HepG2 (cell line): ENCODE results near the gene GPR39. TPM values are rescaled to one million over a fixed set of nuclear protein-coding genes. Genes with fewer than 3 reads are reported as not detected.

Source experiments
- ATAC-seq: fragments of 200-7000 bp; cut with Tn5 transposase; 3 replicates; pipeline ENCODE4 v1.9.1; 2020; ENCODE audit warnings: mild to moderate bottlenecking, moderate library complexity
- BruUV-seq: library from RNA; stranded (reverse); fragments of 400-500 nt; replicated peaks from 2 replicates; lab custom pipeline; 2021; lab: Mats Ljungman, UMichigan
- CTCF ChIA-PET: fragments of 300-600 bp; formaldehyde crosslinking; extraction: SDS; loops from one replicate; lab custom pipeline; 2021; ENCODE audit warnings: low total read pairs, inconsistent platforms, low intra/inter-chr PET ratio; lab: Yijun Ruan, JAX
- POLR2A ChIA-PET: fragments of 350-600 bp; sonication (Branson Sonifier 250); formaldehyde crosslinking; loops from one replicate; lab custom pipeline; 2020; ENCODE audit warnings: antibody characterized with exemption, inconsistent platforms; lab: Yijun Ruan, JAX
- DNase-seq: peaks from one replicate; pipeline ENCODE4 v3.0.0-alpha.2; 2015; ENCODE audit warnings: low spot score
- FAIRE-seq: peaks from 3 replicates; lab custom pipeline; 2011; peaks lifted over from hg19 to GRCh38; lab: Jason Lieb, UNC
- H2AFZ ChIP-seq: one replicate; pipeline ENCODE4 v1.6.1; 2011; ENCODE audit warnings: low read length, inconsistent platforms
- H3K27ac ChIP-seq: fragments of 300-600 bp; 3 replicates; pipeline ENCODE4 v1.8.0; 2011; ENCODE audit warnings: mixed run types, mild to moderate bottlenecking, mixed read lengths, low read length, inconsistent platforms; ENCODE audit not compliant: insufficient read depth; ENCODE audit errors: extremely low read length
- H3K27me3 ChIP-seq, 2 experiments: fragments of 200-600 bp in 1 of 2; 2 replicates in 1 of 2; 3 replicates in 1 of 2; pipeline versions ENCODE4 v1.6.0 to v1.8.0; 2011; ENCODE audit warnings: low read length in 2 of 2, mild to moderate bottlenecking in 2 of 2, moderate library complexity in 2 of 2, inconsistent platforms in 1 of 2; ENCODE audit not compliant: insufficient read depth in 2 of 2, control insufficient read depth in 1 of 2
- H3K36me3 ChIP-seq, 2 experiments: fragments of 200-600 bp in 1 of 2; replicated peaks in 1 of 2; 2 replicates in 1 of 2; 3 replicates in 1 of 2; pipeline versions ENCODE4 v1.5.1 to v1.8.0; 2011; ENCODE audit warnings: low read length in 2 of 2, inconsistent platforms in 1 of 2; ENCODE audit not compliant: insufficient read depth in 2 of 2, control insufficient read depth in 1 of 2
- H3K4me1 ChIP-seq: 2 replicates; pipeline ENCODE4 v1.5.1; 2012; ENCODE audit warnings: low read length, inconsistent platforms; ENCODE audit not compliant: insufficient read depth
- H3K4me2 ChIP-seq: 2 replicates; pipeline ENCODE4 v1.6.0; 2011; ENCODE audit warnings: low read depth, low read length, inconsistent platforms
- H3K4me3 ChIP-seq, 3 experiments: fragments of 200-600 bp in 1 of 3; sonication (generic), shearing (Covaris generic) in 1 of 3; replicated peaks in 1 of 3; 2 replicates each; pipeline ENCODE4 v1.5.1; 2011 to 2016; ENCODE audit warnings: low read length in 3 of 3, inconsistent platforms in 2 of 3, low read depth in 2 of 3, mild to moderate bottlenecking in 2 of 3, control low read depth in 1 of 3, mixed read lengths in 1 of 3; ENCODE audit not compliant: insufficient read depth in 1 of 3
- H3K79me2 ChIP-seq: one replicate; pipeline ENCODE4 v1.6.1; 2011; ENCODE audit warnings: low read length, inconsistent platforms; ENCODE audit not compliant: insufficient read depth
- H3K9ac ChIP-seq: 2 replicates; pipeline ENCODE4 v1.6.0; 2011; ENCODE audit warnings: mild to moderate bottlenecking, low read depth, low read length, inconsistent platforms; ENCODE audit not compliant: insufficient read depth
- H3K9me3 ChIP-seq: 2 replicates; pipeline ENCODE4 v1.5.1; 2012; ENCODE audit warnings: mild to moderate bottlenecking, low read length
- H4K20me1 ChIP-seq: 2 replicates; pipeline ENCODE4 v1.6.0; 2011; ENCODE audit warnings: inconsistent platforms, mild to moderate bottlenecking, low read length, moderate library complexity; ENCODE audit not compliant: insufficient read depth
- CTCF ChIP-seq: sonication (generic); formaldehyde crosslinking; IDR thresholded peaks from 2 replicates; pipeline ENCODE4 v1.5.0; 2020; ENCODE audit warnings: mild to moderate bottlenecking, missing genetic modification reagents, moderate library complexity
- DDIT3 ChIP-seq: sonication (generic); formaldehyde crosslinking; IDR thresholded peaks from 2 replicates; pipeline ENCODE4 v1.4.0; 2020; ENCODE audit warnings: mild to moderate bottlenecking, missing genetic modification reagents
- GATA4 ChIP-seq: sonication (generic); IDR thresholded peaks from 2 replicates; pipeline ENCODE4 v1.6.1; 2016; ENCODE audit warnings: antibody characterized with exemption, low read depth, borderline replicate concordance
- GMEB2 ChIP-seq: IDR thresholded peaks from 2 replicates; pipeline ENCODE4 v1.6.1; 2016; ENCODE audit warnings: missing biosample characterization, missing genetic modification reagents, low read depth
- MLLT10 ChIP-seq: sonication (generic); formaldehyde crosslinking; IDR thresholded peaks from 2 replicates; pipeline ENCODE4 v1.4.0; 2020; ENCODE audit warnings: missing genetic modification reagents
- PTBP1 ChIP-seq: fragments of 200-400 bp; formaldehyde crosslinking; IDR thresholded peaks from 2 replicates; pipeline ENCODE4 v1.6.1; 2018; ENCODE audit warnings: low read length, low read depth; ENCODE audit not compliant: poor library complexity, severe bottlenecking
- TP53 ChIP-seq: sonication (generic); formaldehyde crosslinking; conservative IDR thresholded peaks from 2 replicates; pipeline ENCODE4 v1.4.0; 2020; ENCODE audit warnings: missing genetic modification reagents
- ZBTB10 ChIP-seq: sonication (generic); formaldehyde crosslinking; IDR thresholded peaks from 2 replicates; pipeline ENCODE4 v1.4.0; 2020; ENCODE audit warnings: missing genetic modification reagents, borderline replicate concordance
- ZEB1 ChIP-seq: IDR thresholded peaks from 2 replicates; pipeline ENCODE4 v1.6.1; 2012; ENCODE audit warnings: mild to moderate bottlenecking, low read depth, inconsistent platforms; ENCODE audit not compliant: insufficient replicate concordance
- ZFP37 ChIP-seq: sonication (generic); formaldehyde crosslinking; IDR thresholded peaks from 2 replicates; pipeline ENCODE4 v1.4.0; 2020; ENCODE audit warnings: missing genetic modification reagents, borderline replicate concordance
- ZFP90 ChIP-seq: sonication (generic); formaldehyde crosslinking; IDR thresholded peaks from 2 replicates; pipeline ENCODE4 v1.8.0; 2022; ENCODE audit warnings: missing genetic modification reagents, mild to moderate bottlenecking, inconsistent platforms, borderline replicate concordance
- ZKSCAN8 ChIP-seq: IDR thresholded peaks from 2 replicates; pipeline ENCODE4 v1.6.1; 2016; ENCODE audit warnings: borderline replicate concordance, missing genetic modification reagents, missing compliant biosample characterization
- ZNF17 ChIP-seq: sonication (generic); formaldehyde crosslinking; IDR thresholded peaks from 2 replicates; pipeline ENCODE4 v1.5.0; 2020; ENCODE audit warnings: mild to moderate bottlenecking, missing genetic modification reagents
- ZNF207 ChIP-seq: fragments of 450-650 bp; IDR thresholded peaks from 2 replicates; pipeline ENCODE4 v1.6.1; 2016; ENCODE audit warnings: antibody characterized with exemption, borderline replicate concordance
- ZNF224 ChIP-seq: sonication (generic); formaldehyde crosslinking; IDR thresholded peaks from 2 replicates; pipeline ENCODE4 v1.5.0; 2020; ENCODE audit warnings: mild to moderate bottlenecking, missing genetic modification reagents
- ZNF274 ChIP-seq: sonication (generic); formaldehyde crosslinking; IDR thresholded peaks from 2 replicates; pipeline ENCODE4 v1.5.1; 2020; ENCODE audit warnings: mild to moderate bottlenecking, missing genetic modification reagents
- ZNF432 ChIP-seq: sonication (generic); formaldehyde crosslinking; IDR thresholded peaks from 2 replicates; pipeline ENCODE4 v1.5.0; 2020; ENCODE audit warnings: missing genetic modification reagents, mild to moderate bottlenecking, borderline replicate concordance
- WGBS: methylation state at CpG from one replicate; pipeline ENCODE4 v1.1.6; 2017; ENCODE audit warnings: low lambda C conversion rate; 5-methylcytosine and 5-hydroxymethylcytosine counted together
- in situ Hi-C: cut with HindIII; loops from 2 replicates; pipeline ENCODE4 v1.10.0; 2017; ENCODE audit warnings: low pct_unique_long_range_greater_than_20kb; ENCODE audit not compliant: extremely low pct_ligation_motif_present
- intact Hi-C: fragments of 100-400 bp; cut with micrococcal nuclease; formaldehyde crosslinking; loops from one replicate; pipeline ENCODE4 v1.10.0; 2022; ENCODE audit not compliant: unreplicated experiment
- polyA plus RNA-seq, 8 experiments: library from polyadenylated mRNA; depleted of rRNA in 3 of 8; stranded (reverse) in 7 of 8; unstranded in 1 of 8; fragments of >200 nt; fragmentation: Illumina TruSeq in 4 of 8; extraction: Trizol in 4 of 8; gene quantifications; 2 replicates each; pipeline versions ENCODE4 v1.2.1 to v1.2.3, GENCODE V29; 2011 to 2016; ENCODE audit warnings: low read depth in 4 of 8, missing spikeins in 1 of 8, mixed read lengths in 1 of 8; ENCODE audit not compliant: insufficient read depth in 1 of 8
- total RNA-seq, 5 experiments: library from RNA; depleted of rRNA; stranded (reverse); fragments of >200 nt; fragmentation: Illumina TruSeq; extraction: Trizol; gene quantifications; 2 replicates each; pipeline ENCODE4 v1.2.3, GENCODE V29; 2016; ENCODE audit warnings: low read depth in 1 of 5

Gene GPR39
- total and polyA plus RNA-seq, 2 of the 13 experiments (the other 11 are each of a cell fraction or from before 2014, with no cell fraction given): 0.16 to 0.62 TPM

- no peak for TF ChIP-seq DDIT3 (CRISPR knock-in tag)
Observed at GRCh38 chr2:132384491-132385151, 32.0 kb upstream of the GPR39 start (continued).

GRCh38 chr2:132387126-132387525 is 29.5 kb upstream of the GPR39 start:
- no peak overlapping the region for H2AFZ ChIP-seq
- 0% methylated on average over 1 of the region's 1 CpG for WGBS
- no peaks in the 10 kb centered on the region for H3K79me2 ChIP-seq
- BruUV-seq: no TSS peak
- H3K27me3 ChIP-seq: no peaks in the 10 kb centered on the region; a peak in 1 of 5 replicates
- no peaks in the 10 kb centered on the region for H4K20me1 ChIP-seq
- intact Hi-C loops (no loop called here), in situ Hi-C loops (no loop called here)
- ATAC-seq (no peak), FAIRE-seq (no peak), DNase-seq (no peak)
- no peak overlapping the region for H3K4me2 ChIP-seq
- no peak overlapping the region for H3K9ac ChIP-seq
- ChIA-PET POLR2A (no interaction called here), CTCF (no interaction called here)
- no peaks in the 10 kb centered on the region for H3K36me3 ChIP-seq
- H3K9me3 ChIP-seq: peaks cover 18% of the 10 kb centered on the region; the same call in 1 of the 2 replicates
- H3K4me3 ChIP-seq: no peak overlapping the region
- no peak overlapping the region for H3K27ac ChIP-seq
- H3K4me1 ChIP-seq: peaks cover 7% of the 10 kb centered on the region; the same call in 1 of the 2 replicates
- TF ChIP-seq GMEB2 (CRISPR knock-in tag) (no peak), ZNF224 (CRISPR knock-in tag) (no peak), TP53 (CRISPR knock-in tag) (no peak), ZNF432 (CRISPR knock-in tag) (no peak), PTBP1 (no peak), GATA4 (no peak), ZNF17 (CRISPR knock-in tag) (no peak), ZFP90 (CRISPR knock-in tag) (no peak), ZNF207 (no peak), ZKSCAN8 (CRISPR knock-in tag) (no peak), ZEB1 (no peak), MLLT10 (CRISPR knock-in tag) (no peak), ZNF274 (CRISPR knock-in tag) (no peak), ZBTB10 (CRISPR knock-in tag) (no peak), ZFP37 (CRISPR knock-in tag) (no peak), CTCF (CRISPR knock-in tag) (no peak)
